Endothelial cell of umbilical vein (primary cell): ENCODE results near the gene ETFA. TPM values are rescaled to one million over a fixed set of nuclear protein-coding genes. Genes with fewer than 3 reads are reported as not detected.
A peak's percentile ranks its signal among the peaks of the same experiment; 100 is the strongest.

Experiments used
- BruUV-seq: library from RNA; stranded (reverse); fragments of 400-500 nt; replicated peaks from 2 replicates; lab custom pipeline; 2021; lab: Mats Ljungman, UMichigan
- CTCF ChIA-PET: fragments of 300-600, 350-600 bp; sonication (Branson Sonifier 250); formaldehyde crosslinking; loops from one replicate; lab custom pipeline; 2021; ENCODE audit warnings: antibody characterized with exemption, inconsistent platforms; lab: Charles Lee
- POLR2A ChIA-PET: fragments of 300-600, 350-600 bp; sonication (Branson Sonifier 250); formaldehyde crosslinking; loops from one replicate; lab custom pipeline; 2021; ENCODE audit warnings: antibody characterized with exemption, inconsistent platforms; lab: Charles Lee
- DNase-seq: peaks from one replicate; pipeline ENCODE4 v3.0.0-alpha.2; 2011; ENCODE audit warnings: low read depth, low spot score
- FAIRE-seq: peaks from 2 replicates; lab custom pipeline; 2011; peaks lifted over from hg19 to GRCh38; lab: Jason Lieb, UNC
- H2AFZ ChIP-seq: 2 replicates; pipeline ENCODE4 v1.6.0; 2012; ENCODE audit warnings: low read depth, low read length, control low read depth, inconsistent platforms
- H3K27ac ChIP-seq: 2 replicates; pipeline ENCODE4 v1.5.1; 2011; ENCODE audit warnings: low read depth, mild to moderate bottlenecking, control low read depth, low read length, moderate library complexity; ENCODE audit not compliant: insufficient read depth
- H3K27me3 ChIP-seq, 2 experiments: 2 replicates each; pipeline versions ENCODE4 v1.6.0 to v1.6.1; 2011; ENCODE audit warnings: low read length in 2 of 2, mixed read lengths in 1 of 2; ENCODE audit not compliant: control insufficient read depth in 2 of 2, insufficient read depth in 2 of 2
- H3K36me3 ChIP-seq, 2 experiments: 2 replicates in 1 of 2; 3 replicates in 1 of 2; pipeline ENCODE4 v1.5.1; 2011; ENCODE audit warnings: low read length in 2 of 2, mild to moderate bottlenecking in 1 of 2, moderate library complexity in 1 of 2; ENCODE audit not compliant: control insufficient read depth in 2 of 2, insufficient read depth in 2 of 2; ENCODE audit errors: extremely low read depth in 1 of 2
- H3K4me1 ChIP-seq: 3 replicates; pipeline ENCODE4 v1.5.1; 2011; ENCODE audit warnings: mild to moderate bottlenecking, low read length; ENCODE audit not compliant: control insufficient read depth, insufficient read depth; ENCODE audit errors: extremely low read depth
- H3K4me2 ChIP-seq: 2 replicates; pipeline ENCODE4 v1.6.1; 2011; ENCODE audit warnings: low read length, control low read depth, mixed read lengths; ENCODE audit not compliant: insufficient read depth
- H3K4me3 ChIP-seq, 3 experiments: fragments of 200-600 bp in 1 of 3; sonication (generic), shearing (Covaris generic) in 1 of 3; replicated peaks in 1 of 3; 2 replicates each; pipeline ENCODE4 v1.5.1; 2011 to 2016; ENCODE audit warnings: control low read depth in 3 of 3, low read length in 3 of 3, mild to moderate bottlenecking in 2 of 3, inconsistent platforms in 1 of 3, low read depth in 1 of 3, moderate library complexity in 1 of 3; ENCODE audit not compliant: insufficient read depth in 1 of 3
- H3K79me2 ChIP-seq: 2 replicates; pipeline ENCODE4 v1.6.0; 2012; ENCODE audit warnings: low read length, inconsistent platforms; ENCODE audit not compliant: control insufficient read depth, insufficient read depth
- H3K9ac ChIP-seq: replicated peaks from 2 replicates; pipeline ENCODE3; 2011; ENCODE audit warnings: low read length, control low read depth; ENCODE audit not compliant: insufficient read depth; ENCODE audit errors: extremely low read depth
- H3K9me1 ChIP-seq: replicated peaks from 3 replicates; pipeline ENCODE4 v1.6.0; 2011; ENCODE audit warnings: mild to moderate bottlenecking, low read length; ENCODE audit not compliant: control insufficient read depth, insufficient read depth; ENCODE audit errors: extremely low read depth
- H3K9me3 ChIP-seq: replicated peaks from 2 replicates; pipeline ENCODE4 v1.5.1; 2012; ENCODE audit warnings: low read length, inconsistent platforms; ENCODE audit not compliant: control insufficient read depth, insufficient read depth
- H4K20me1 ChIP-seq: replicated peaks from 2 replicates; pipeline ENCODE3; 2011; ENCODE audit warnings: mild to moderate bottlenecking, low read length; ENCODE audit not compliant: control insufficient read depth, insufficient read depth; ENCODE audit errors: extremely low read depth
- EZH2 ChIP-seq: IDR thresholded peaks from 2 replicates; pipeline ENCODE4 v1.6.1; 2012; ENCODE audit warnings: borderline replicate concordance, low read depth, mild to moderate bottlenecking, moderate library complexity, low read length, inconsistent platforms; ENCODE audit not compliant: severe bottlenecking
- GATA2 ChIP-seq: IDR thresholded peaks from 2 replicates; pipeline ENCODE4 v1.7.0; 2011; ENCODE audit warnings: low read depth, mild to moderate bottlenecking, moderate library complexity, mixed read lengths, low read length; ENCODE audit not compliant: insufficient read length, insufficient read depth
- JUN ChIP-seq: IDR thresholded peaks from 2 replicates; pipeline ENCODE4 v1.6.1; 2011; ENCODE audit warnings: borderline replicate concordance, low read depth; ENCODE audit not compliant: insufficient read length, insufficient read depth
- MAX ChIP-seq: IDR thresholded peaks from 2 replicates; pipeline ENCODE4 v1.6.1; 2011; ENCODE audit not compliant: insufficient read depth, insufficient read length
- POLR2A ChIP-seq: IDR thresholded peaks from 2 replicates; pipeline ENCODE4 v1.6.1; 2012; ENCODE audit warnings: low read depth, mild to moderate bottlenecking, control low read depth, low read length
- POLR2AphosphoS5 ChIP-seq: IDR thresholded peaks from 2 replicates; pipeline ENCODE4 v1.6.1; 2012; ENCODE audit warnings: low read depth, mild to moderate bottlenecking, control low read depth, low read length, moderate library complexity; ENCODE audit not compliant: insufficient read depth
- dilution Hi-C: fragments of 300-500 bp; cut with MboI; formaldehyde crosslinking; loops from one replicate; pipeline ENCODE4 v1.15.0; 2019; ENCODE audit warnings: low sequenced_read_pairs; ENCODE audit not compliant: extremely low pct_ligation_motif_present
- intact Hi-C: fragments of 100-400 bp; cut with micrococcal nuclease; formaldehyde crosslinking; loops from one replicate; pipeline ENCODE4 v1.10.0; 2022
- polyA plus RNA-seq, 4 experiments: library from polyadenylated mRNA; depleted of rRNA in 3 of 4; stranded (reverse) in 3 of 4; unstranded in 1 of 4; fragments of >200 nt; gene quantifications; 2 replicates each; pipeline versions ENCODE4 v1.2.1 to v1.2.3, GENCODE V29; 2011 to 2012; ENCODE audit warnings: missing spikeins in 1 of 4
- total RNA-seq: library from RNA; stranded (reverse); gene quantifications from 2 replicates; pipeline ENCODE4 v1.2.3, GENCODE V29; 2021

Gene ETFA
- total and polyA plus RNA-seq, 2 donors (not counting 3 experiments of a cell fraction or from before 2014, with no cell fraction given), result 102 to 116 TPM

DNA sequence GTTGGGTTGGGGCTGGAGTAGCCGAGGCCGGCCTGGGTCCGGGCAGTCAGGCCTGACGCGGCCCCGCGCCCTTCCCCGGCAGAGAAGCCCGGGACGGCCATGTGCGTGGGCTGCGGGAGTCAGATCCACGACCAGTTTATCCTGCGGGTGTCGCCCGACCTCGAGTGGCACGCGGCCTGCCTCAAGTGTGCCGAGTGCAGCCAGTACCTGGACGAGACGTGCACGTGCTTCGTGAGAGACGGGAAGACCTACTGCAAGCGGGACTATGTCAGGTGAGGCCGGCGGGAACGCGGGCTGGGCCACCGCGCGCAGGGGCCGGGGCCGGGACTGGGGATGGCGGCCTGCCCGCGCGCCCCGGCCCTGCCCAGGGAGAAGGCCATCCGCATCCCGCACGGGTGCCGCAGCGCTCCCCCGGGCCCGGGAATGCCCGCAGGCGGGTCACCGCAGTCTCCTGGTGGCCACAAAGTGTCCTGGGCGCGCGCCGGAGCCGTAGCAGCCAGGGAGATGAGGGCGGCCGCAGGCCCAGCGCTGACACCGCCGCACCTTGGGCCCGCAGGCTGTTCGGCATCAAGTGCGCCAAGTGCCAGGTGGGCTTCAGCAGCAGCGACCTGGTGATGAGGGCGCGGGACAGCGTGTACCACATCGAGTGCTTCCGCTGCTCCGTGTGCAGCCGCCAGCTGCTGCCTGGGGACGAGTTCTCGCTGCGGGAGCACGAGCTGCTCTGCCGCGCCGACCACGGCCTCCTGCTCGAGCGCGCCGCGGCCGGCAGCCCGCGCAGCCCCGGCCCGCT lies 26.6 kb upstream of the ETFA start:
- DNase-seq (no peak), FAIRE-seq (no peak)
- POLR2A ChIA-PET, result interaction anchor here (0.6 kb wide), 1 partner anchor 12 kb away, joined by 3 read pairs; no protein-coding TSS in a partner anchor
- H3K9ac ChIP-seq, result no peak overlapping the region
- H3K4me1 ChIP-seq, result peaks cover 24% of the 10 kb centered on the region
- no peaks in the 10 kb centered on the region for H4K20me1 ChIP-seq
- BruUV-seq, result no TSS peak
- CTCF ChIA-PET, result interaction anchor here (1.8 kb wide), 1 partner anchor 8 kb away, joined by 6 read pairs; no protein-coding TSS in a partner anchor
- H3K9me1 ChIP-seq, result no peaks in the 10 kb centered on the region
- H3K4me2 ChIP-seq, result peak overlapping the region; percentile 70
- H3K27ac ChIP-seq, result no peak overlapping the region
- H3K4me3 ChIP-seq, result no peak overlapping the region
- H3K36me3 ChIP-seq, result no peaks in the 10 kb centered on the region
- H2AFZ ChIP-seq, result no peak overlapping the region
- no peaks in the 10 kb centered on the region for H3K9me3 ChIP-seq
- H3K79me2 ChIP-seq, result no peaks in the 10 kb centered on the region
- TF ChIP-seq POLR2A, result no peak
- TF ChIP-seq JUN, result no peak
- TF ChIP-seq MAX, result no peak
- no peak for TF ChIP-seq POLR2AphosphoS5
- peak; percentile 100 for TF ChIP-seq EZH2
- TF ChIP-seq GATA2, result no peak
- intact Hi-C loops, result no loop called here
- peaks cover 63 to 88% of the 10 kb centered on the region in 2 experiments for H3K27me3 ChIP-seq
- dilution Hi-C loops, result no loop called here
